ENCODE measurements around the gene AQP7.

The AQP7 gene

DNA sequence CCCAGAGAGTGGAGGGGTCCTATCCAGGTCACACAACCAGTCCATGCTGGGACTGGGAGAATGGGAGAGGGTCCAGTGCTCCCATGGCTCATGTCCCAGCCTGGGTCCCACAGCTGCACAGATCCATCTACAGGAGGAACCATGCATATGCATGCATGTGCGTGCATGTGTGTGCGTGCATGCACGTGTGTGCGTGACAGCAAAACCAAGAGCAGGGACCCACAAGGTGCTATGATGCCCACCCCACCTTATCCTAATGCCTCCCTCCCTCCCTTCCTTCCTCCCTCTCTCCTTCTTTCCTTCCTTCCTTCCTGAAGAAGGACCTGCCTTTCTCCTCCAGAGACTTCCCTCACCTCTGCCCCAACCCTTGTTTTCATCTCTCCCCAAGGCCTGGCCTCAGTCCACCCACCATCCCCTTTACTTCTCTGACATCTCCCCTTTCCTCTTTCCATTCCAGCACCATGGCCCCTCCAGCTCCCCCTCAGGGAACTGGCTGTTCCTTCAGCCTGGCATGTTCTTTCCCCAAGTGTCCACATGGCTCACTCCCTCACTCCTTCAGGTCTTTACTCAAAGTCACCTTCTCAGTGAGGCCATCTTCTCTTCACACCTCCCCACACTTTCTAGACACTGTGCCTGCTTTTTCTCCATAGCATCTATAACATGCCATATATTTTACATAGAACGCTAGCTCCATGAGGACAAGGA is 21.8 kb downstream of the AQP7 start:
- Histone ChIP-seq H3K36me3 (ENCODE audit: control insufficient read depth, insufficient read depth, low read length, severe bottlenecking) (no peaks in the 10 kb centered on the region), H3K9me3 (ENCODE audit: control insufficient read depth, low read length) (no peaks in the 10 kb centered on the region), H3K9ac (ENCODE audit: low read length) (no peak overlapping the region), H3K4me1 (ENCODE audit: control insufficient read depth, insufficient read depth, low read length) (peaks cover 9% of the 10 kb centered on the region), H3K27me3 (replicated peaks; ENCODE audit: control insufficient read depth, insufficient read depth, low read length) (no peaks in the 10 kb centered on the region), H3K4me3 (ENCODE audit: low read length) (no peak overlapping the region)
- no peak for DNase-seq (ENCODE audit: low read depth)

DNA sequence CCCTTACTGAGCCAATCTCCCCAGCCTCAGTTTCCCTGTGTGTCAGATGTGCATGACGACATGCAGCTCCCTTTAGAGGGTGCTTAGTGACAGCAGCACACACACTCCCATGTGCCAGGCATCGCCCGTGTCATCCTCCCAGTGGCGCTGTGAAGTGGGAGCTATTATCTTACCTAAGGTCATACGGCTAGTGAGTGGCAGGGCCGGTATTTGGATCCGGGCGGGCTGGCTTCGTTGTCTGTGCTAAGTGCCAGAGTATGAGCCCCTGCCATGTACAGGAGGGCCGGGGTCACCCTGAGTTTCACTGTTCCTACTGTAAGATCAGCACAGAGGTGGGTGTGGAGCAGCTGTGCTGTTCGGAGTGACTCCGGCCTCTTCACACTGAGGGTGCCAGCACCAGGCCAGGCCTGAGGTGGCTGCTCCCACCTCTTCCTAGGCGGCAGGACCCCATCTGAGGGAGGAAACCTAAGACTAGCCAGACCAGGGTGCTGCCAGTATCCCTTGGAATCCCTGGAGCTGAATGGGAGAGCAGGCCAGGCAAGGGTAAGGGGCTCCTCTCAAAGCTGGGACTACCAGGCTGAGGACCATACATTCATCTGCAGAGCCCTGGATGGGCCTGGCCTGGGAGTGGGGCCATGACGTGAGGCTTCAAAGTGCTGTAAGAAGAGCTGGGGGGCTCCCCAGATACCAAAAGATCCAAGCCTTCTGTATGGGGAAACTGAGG is 22.5 kb downstream of the AQP7 start:
- no peaks in the 10 kb centered on the region for H3K27me3 ChIP-seq (replicated peaks; ENCODE audit: control insufficient read depth, insufficient read depth, low read length)
- H3K4me1 ChIP-seq (ENCODE audit: control insufficient read depth, insufficient read depth, low read length): peaks cover 15% of the 10 kb centered on the region
- H3K36me3 ChIP-seq (ENCODE audit: control insufficient read depth, insufficient read depth, low read length, severe bottlenecking): no peaks in the 10 kb centered on the region
- H3K9me3 ChIP-seq (ENCODE audit: control insufficient read depth, low read length): no peaks in the 10 kb centered on the region
- DNase-seq (ENCODE audit: low read depth): no peak
- no peak overlapping the region for H3K9ac ChIP-seq (ENCODE audit: low read length)
- no peak overlapping the region for H3K4me3 ChIP-seq (ENCODE audit: low read length)

DNA sequence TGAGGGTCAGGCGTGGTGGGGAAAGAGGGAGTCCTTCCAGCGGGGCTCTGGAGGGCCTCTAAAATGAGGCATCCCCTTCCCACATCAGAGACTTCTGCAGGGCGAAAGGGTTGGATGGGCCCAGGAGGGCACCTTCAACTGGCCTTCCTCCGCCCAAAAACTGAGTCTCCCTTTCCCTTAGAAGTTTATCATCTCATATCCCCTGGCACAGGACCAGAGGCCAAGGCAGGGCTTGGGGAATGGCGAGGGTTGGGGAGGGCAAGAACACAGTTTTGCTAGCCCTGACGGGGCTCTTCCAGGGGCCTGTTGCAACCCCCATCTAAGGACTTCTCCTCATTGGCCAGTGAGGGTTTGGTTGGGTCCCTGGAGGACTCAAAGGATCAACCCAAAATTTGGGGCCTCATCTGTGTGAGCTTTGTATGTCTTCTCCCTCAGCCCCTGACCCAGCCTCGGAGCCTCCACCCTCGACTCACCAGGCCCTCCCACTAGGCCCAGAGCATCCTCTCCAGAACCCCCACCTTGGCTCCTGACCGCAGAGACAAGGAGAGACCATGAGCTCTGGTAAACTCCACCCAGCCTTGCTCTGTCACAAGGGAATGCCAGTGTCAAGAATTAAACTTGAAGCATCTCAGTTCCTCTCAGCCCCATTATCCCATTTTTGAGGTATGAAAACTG is 24.1 kb downstream of the AQP7 start:
- peaks cover 15% of the 10 kb centered on the region for H3K4me1 ChIP-seq (ENCODE audit: control insufficient read depth, insufficient read depth, low read length)
- no peaks in the 10 kb centered on the region for H3K9me3 ChIP-seq (ENCODE audit: control insufficient read depth, low read length)
- H3K27me3 ChIP-seq (replicated peaks; ENCODE audit: control insufficient read depth, insufficient read depth, low read length): no peaks in the 10 kb centered on the region
- DNase-seq (ENCODE audit: low read depth): no peak
- no peak overlapping the region for H3K9ac ChIP-seq (ENCODE audit: low read length)
- H3K4me3 ChIP-seq (ENCODE audit: low read length): no peak overlapping the region
- no peaks in the 10 kb centered on the region for H3K36me3 ChIP-seq (ENCODE audit: control insufficient read depth, insufficient read depth, low read length, severe bottlenecking)

DNA sequence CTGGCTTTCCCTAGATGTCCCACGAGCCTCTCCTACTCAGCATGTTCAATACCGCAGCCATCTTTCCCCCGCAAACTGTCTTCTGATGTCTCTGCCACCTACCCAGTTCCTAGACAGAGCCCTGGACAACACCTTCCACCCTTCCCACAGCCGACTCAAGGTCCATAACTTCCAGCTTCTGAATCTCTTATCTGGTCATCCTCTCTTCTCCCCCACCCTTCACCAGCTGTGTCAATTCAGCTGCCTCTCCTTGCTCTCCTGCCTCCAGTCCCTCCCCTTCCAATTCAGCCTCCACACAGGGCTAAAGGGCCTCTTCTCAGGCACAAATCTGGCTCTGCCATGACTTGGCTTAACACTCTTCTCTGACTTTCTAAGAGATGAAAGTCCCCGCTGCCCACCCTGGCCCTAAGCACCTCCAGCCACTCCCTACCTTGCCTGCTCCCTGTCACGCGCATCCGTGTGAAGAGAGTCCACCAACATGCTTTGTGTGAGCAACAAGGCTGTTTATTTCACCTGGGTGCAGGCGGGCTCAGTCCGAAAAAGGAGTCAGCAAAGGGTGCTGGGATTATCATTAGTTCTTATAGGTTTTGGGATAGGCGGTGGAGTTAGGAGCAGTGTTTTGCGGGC is 25.2 kb downstream of the AQP7 start:
- peaks cover 15% of the 10 kb centered on the region for H3K4me1 ChIP-seq (ENCODE audit: control insufficient read depth, insufficient read depth, low read length)
- H3K36me3 ChIP-seq (ENCODE audit: control insufficient read depth, insufficient read depth, low read length, severe bottlenecking): peaks cover 9% of the 10 kb centered on the region
- H3K9ac ChIP-seq (ENCODE audit: low read length): no peak overlapping the region
- no peak for DNase-seq (ENCODE audit: low read depth)
- H3K9me3 ChIP-seq (ENCODE audit: control insufficient read depth, low read length): no peaks in the 10 kb centered on the region
- H3K4me3 ChIP-seq (ENCODE audit: low read length): no peak overlapping the region
- no peaks in the 10 kb centered on the region for H3K27me3 ChIP-seq (replicated peaks; ENCODE audit: control insufficient read depth, insufficient read depth, low read length)

DNA sequence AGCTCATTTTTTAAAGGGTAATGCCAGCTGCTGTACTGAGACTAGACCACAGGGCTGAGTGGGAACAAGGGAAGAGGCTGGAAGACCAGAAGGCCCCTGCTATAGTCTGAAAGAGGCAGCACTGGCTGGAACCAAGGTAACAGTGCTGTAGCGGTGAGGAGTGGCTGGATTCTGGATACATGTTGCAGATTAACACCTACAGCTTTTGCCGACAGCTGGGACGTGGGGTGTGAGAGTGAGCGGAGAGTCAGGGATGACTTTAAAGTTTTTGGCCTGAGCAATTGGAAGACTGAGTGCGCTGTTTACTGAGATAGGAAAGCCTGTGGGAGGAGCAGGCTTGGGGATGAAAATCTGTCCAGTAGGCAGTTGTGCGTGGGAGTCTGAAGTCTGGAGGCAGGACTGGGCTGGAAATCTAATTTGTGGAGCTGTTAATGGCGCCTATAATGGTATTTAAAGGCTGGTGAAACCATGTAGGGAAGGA is 26.5 kb downstream of the AQP7 start:
- H3K36me3 ChIP-seq (ENCODE audit: control insufficient read depth, insufficient read depth, low read length, severe bottlenecking): peaks cover 22% of the 10 kb centered on the region
- no peaks in the 10 kb centered on the region for H3K9me3 ChIP-seq (ENCODE audit: control insufficient read depth, low read length)
- H3K27me3 ChIP-seq (replicated peaks; ENCODE audit: control insufficient read depth, insufficient read depth, low read length): no peaks in the 10 kb centered on the region
- no peak for DNase-seq (ENCODE audit: low read depth)
- H3K9ac ChIP-seq (ENCODE audit: low read length): peak overlapping the region; percentile 58
- H3K4me3 ChIP-seq (ENCODE audit: low read length): no peak overlapping the region
- peaks cover 15% of the 10 kb centered on the region for H3K4me1 ChIP-seq (ENCODE audit: control insufficient read depth, insufficient read depth, low read length)

DNA sequence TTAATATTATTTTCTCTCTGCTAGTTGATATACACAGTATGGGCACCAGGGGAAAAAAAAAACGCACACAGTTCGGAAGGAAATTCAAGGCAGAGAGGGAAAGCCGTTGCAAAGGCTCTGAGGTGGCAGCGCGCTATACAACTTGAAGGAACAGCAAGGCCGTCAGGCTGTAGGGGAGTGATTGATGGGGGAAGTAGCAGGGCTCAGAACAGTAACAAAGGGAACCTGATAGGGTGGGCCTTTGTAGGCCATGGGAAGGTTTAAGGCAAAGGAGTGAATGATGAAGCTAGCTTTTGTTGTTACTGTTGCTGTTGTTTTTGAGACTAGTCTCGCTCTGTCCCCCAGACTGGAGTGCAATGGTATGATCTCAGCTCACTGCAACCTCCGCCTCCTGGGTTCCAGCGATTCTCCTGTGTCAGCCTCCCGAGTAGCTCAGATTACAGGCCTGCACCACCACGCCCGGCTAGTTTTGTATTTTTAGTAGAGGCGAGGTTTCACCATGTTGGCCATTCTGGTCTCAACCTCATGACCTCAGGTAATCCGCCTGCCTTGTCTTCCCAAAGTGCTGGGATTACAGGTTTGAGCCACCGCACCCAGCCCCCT is 27.0 kb downstream of the AQP7 start:
- H3K9me3 ChIP-seq (ENCODE audit: control insufficient read depth, low read length): no peaks in the 10 kb centered on the region
- H3K4me1 ChIP-seq (ENCODE audit: control insufficient read depth, insufficient read depth, low read length): peaks cover 15% of the 10 kb centered on the region
- H3K27me3 ChIP-seq (replicated peaks; ENCODE audit: control insufficient read depth, insufficient read depth, low read length): no peaks in the 10 kb centered on the region
- H3K9ac ChIP-seq (ENCODE audit: low read length): peak overlapping the region; percentile 58
- H3K4me3 ChIP-seq (ENCODE audit: low read length): no peak overlapping the region
- peaks cover 28% of the 10 kb centered on the region for H3K36me3 ChIP-seq (ENCODE audit: control insufficient read depth, insufficient read depth, low read length, severe bottlenecking)
- DNase-seq (ENCODE audit: low read depth): no peak

DNA sequence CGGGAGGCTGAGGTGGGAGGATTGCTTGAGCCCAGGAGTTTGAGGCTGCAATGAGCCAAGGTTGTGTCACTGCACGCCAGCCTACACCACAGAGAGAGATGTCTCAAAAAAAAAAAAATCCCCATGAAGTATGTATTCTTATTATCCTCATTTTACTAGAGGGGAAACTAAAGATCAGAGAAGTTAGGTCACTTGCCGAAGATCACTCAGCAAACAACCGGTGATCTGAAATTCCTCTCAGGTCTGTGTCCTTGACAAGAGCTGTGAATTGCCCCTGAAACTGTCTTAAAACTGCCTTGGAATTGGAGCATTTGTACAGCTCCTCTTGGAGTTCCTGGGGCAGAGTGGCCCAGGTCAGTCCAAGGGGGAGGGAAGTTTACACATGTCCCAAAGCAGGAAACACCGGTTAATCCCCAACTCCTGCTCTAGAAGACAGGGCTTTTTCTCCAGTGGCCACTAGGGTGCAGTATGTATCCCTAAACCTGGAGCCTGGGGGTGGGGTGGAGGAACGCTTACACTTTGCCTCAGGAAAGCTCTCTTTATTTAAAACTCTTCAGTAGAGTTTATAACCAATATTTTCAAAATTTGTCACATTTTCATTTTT is 27.6 kb downstream of the AQP7 start:
- Histone ChIP-seq H3K4me1 (ENCODE audit: control insufficient read depth, insufficient read depth, low read length) (peaks cover 15% of the 10 kb centered on the region), H3K36me3 (ENCODE audit: control insufficient read depth, insufficient read depth, low read length, severe bottlenecking) (peaks cover 34% of the 10 kb centered on the region), H3K9me3 (ENCODE audit: control insufficient read depth, low read length) (no peaks in the 10 kb centered on the region), H3K27me3 (replicated peaks; ENCODE audit: control insufficient read depth, insufficient read depth, low read length) (no peaks in the 10 kb centered on the region), H3K9ac (ENCODE audit: low read length) (peak overlapping the region; percentile 58), H3K4me3 (ENCODE audit: low read length) (no peak overlapping the region)
- peak; percentile 93 for DNase-seq (ENCODE audit: low read depth)

DNA sequence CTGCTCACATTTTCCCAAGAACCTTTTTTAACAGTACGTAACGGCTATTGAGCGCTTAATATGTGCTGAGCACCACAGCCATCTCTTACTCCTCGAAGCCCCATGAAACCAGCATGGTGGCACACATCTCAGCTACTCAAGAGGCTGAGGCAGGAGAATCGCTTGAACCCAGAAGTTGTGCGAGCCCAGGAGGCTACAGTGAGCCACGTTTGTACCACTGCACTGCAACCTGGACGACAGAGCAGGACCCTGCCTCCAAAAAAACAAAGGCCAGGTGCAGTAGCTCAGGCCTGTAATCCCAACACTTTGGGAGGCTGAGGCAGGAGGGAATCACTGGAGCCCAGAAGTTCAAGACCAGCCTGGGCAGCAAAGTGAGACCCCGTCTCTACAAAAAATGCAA is 28.2 kb downstream of the AQP7 start:
- Histone ChIP-seq H3K9me3 (ENCODE audit: control insufficient read depth, low read length) (no peaks in the 10 kb centered on the region), H3K4me1 (ENCODE audit: control insufficient read depth, insufficient read depth, low read length) (peaks cover 15% of the 10 kb centered on the region), H3K27me3 (replicated peaks; ENCODE audit: control insufficient read depth, insufficient read depth, low read length) (no peaks in the 10 kb centered on the region), H3K9ac (ENCODE audit: low read length) (no peak overlapping the region), H3K4me3 (ENCODE audit: low read length) (no peak overlapping the region), H3K36me3 (ENCODE audit: control insufficient read depth, insufficient read depth, low read length, severe bottlenecking) (peaks cover 39% of the 10 kb centered on the region)
- no peak for DNase-seq (ENCODE audit: low read depth)

DNA sequence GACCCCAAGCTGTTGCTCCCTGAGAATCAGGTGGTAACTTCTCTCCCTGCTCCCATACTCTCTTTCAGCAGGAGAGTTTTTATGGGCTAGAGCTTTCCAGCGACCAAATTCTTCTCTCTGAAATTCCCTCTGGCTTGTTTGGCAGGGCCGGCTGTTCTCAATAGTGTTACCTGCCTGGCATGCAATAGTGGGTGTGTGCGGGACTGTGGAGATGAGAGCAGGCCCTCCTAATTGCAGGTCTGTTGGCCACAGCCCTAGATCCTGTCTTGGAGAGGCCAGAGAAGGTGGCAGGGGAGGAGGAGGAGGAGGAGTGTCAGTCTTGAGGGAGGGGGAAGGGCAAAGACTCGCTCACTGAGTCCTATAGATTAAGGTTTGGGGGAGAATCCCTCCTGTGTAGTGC is 29.5 kb downstream of the AQP7 start:
- no peaks in the 10 kb centered on the region for H3K27me3 ChIP-seq (replicated peaks; ENCODE audit: control insufficient read depth, insufficient read depth, low read length)
- peaks cover 46% of the 10 kb centered on the region for H3K36me3 ChIP-seq (ENCODE audit: control insufficient read depth, insufficient read depth, low read length, severe bottlenecking)
- no peak for DNase-seq (ENCODE audit: low read depth)
- no peaks in the 10 kb centered on the region for H3K9me3 ChIP-seq (ENCODE audit: control insufficient read depth, low read length)
- no peak overlapping the region for H3K4me3 ChIP-seq (ENCODE audit: low read length)
- H3K4me1 ChIP-seq (ENCODE audit: control insufficient read depth, insufficient read depth, low read length): peaks cover 15% of the 10 kb centered on the region
- H3K9ac ChIP-seq (ENCODE audit: low read length): no peak overlapping the region

DNA sequence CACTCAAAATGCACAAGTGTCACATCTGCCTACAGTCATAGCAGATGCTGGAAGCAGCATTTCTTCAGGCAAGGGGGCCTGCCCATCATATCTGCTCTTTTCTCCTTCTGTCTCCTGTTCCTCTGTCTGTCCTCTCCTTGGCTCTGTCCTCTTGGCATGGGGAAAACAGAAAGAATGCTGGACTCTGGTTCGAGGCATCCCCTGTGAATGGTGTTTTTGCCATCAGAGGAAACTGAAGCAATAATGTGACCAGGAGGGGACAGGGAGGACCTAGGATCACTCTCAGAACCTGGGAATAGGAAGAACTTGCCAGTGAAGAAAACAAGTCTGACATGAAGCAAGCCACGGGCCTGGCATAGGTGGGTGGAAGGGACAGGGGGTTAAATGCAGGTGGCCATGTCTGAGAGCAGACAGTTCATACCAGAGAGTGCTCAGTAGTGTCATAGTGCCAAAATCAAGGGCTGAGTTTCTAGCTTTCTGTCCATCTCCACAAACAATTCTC is 35.3 kb downstream of the AQP7 start:
- H3K9me3 ChIP-seq (ENCODE audit: control insufficient read depth, low read length): no peaks in the 10 kb centered on the region
- no peak overlapping the region for H3K4me3 ChIP-seq (ENCODE audit: low read length)
- no peaks in the 10 kb centered on the region for H3K27me3 ChIP-seq (replicated peaks; ENCODE audit: control insufficient read depth, insufficient read depth, low read length)
- H3K9ac ChIP-seq (ENCODE audit: low read length): no peak overlapping the region
- peaks cover 80% of the 10 kb centered on the region for H3K36me3 ChIP-seq (ENCODE audit: control insufficient read depth, insufficient read depth, low read length, severe bottlenecking)
- no peaks in the 10 kb centered on the region for H3K4me1 ChIP-seq (ENCODE audit: control insufficient read depth, insufficient read depth, low read length)
- no peak for DNase-seq (ENCODE audit: low read depth)
